ENCODE results near the gene CNPY1. TPM values are rescaled to one million over a fixed set of nuclear protein-coding genes. Genes with fewer than 3 reads are reported as not detected.

The CNPY1 gene
- total and polyA plus RNA-seq, 9 of the 15 experiments (the other 6 are each of a cell fraction or from before 2014, with no cell fraction given), result not detected

GRCh38 chr7:155590215-155591018 lies 44.1 kb upstream of the CNPY1 start (continued):
- TF ChIP-seq ZNF511 (CRISPR knock-in tag; IDR thresholded peaks at IDR 0.05) (0 out of 2 replicates have a peak, but pooled peaks have one; percentile 9), MXI1 (IDR thresholded peaks at IDR 0.05; ENCODE audit: low read depth, low read length) (peak; percentile 53; the same call in 1 of the 2 replicates), YY1 (IDR thresholded peaks at IDR 0.05; ENCODE audit: borderline replicate concordance in 1 of 3, control insufficient read depth in 1 of 3, extremely low read depth in 1 of 3, insufficient read depth in 3 of 3, insufficient read length in 1 of 3, insufficient replicate concordance in 2 of 3, low read depth in 1 of 3, low read length in 2 of 3) (no peak), CBFA2T3 (IDR thresholded peaks at IDR 0.05) (no peak), SIRT6 (IDR thresholded peaks at IDR 0.05; ENCODE audit: low read depth, low read length) (no peak), STAG1 (CRISPR knock-in tag; IDR thresholded peaks at IDR 0.05; ENCODE audit: borderline replicate concordance) (no peak), BMI1 (IDR thresholded peaks at IDR 0.05; ENCODE audit: low read length) (0 out of 2 replicates have a peak, but pooled peaks have one; percentile 50), SMC3 (conservative IDR thresholded peaks at IDR 0.05; ENCODE audit: insufficient read depth, low read depth, low read length) (no peak), MEF2D (tag; conservative IDR thresholded peaks at IDR 0.05; ENCODE audit: low read depth) (no peak), FOXK2 (conservative IDR thresholded peaks at IDR 0.05 in 1 of 2, IDR thresholded peaks at IDR 0.05 in 1 of 2; ENCODE audit: low read depth in 2 of 2) (0 out of 4 replicates have a peak, but pooled peaks of 1 of the 2 experiments have one; percentile 36), THRB (CRISPR knock-in tag; conservative IDR thresholded peaks at IDR 0.05) (no peak), CHCHD3 (CRISPR knock-in tag; IDR thresholded peaks at IDR 0.05) (no peak), LCOR (CRISPR knock-in tag; IDR thresholded peaks at IDR 0.05) (0 out of 2 replicates have a peak, but pooled peaks have one; percentile 33), TAF1 (IDR thresholded peaks at IDR 0.05; ENCODE audit: control insufficient read depth, extremely low read depth, insufficient read depth, low read length, severe bottlenecking) (no peak), PHF8 (IDR thresholded peaks at IDR 0.05; ENCODE audit: borderline replicate concordance, low read length) (peak; percentile 11; the same call in 1 of the 2 replicates), CEBPG (CRISPR knock-in tag; IDR thresholded peaks at IDR 0.05) (no peak), CEBPG (tag; conservative IDR thresholded peaks at IDR 0.05 in 1 of 2, IDR thresholded peaks at IDR 0.05 in 1 of 2) (no peak), TCF15 (CRISPR knock-in tag; IDR thresholded peaks at IDR 0.05) (no peak), GATAD2B (IDR thresholded peaks at IDR 0.05; ENCODE audit: borderline replicate concordance) (no peak), JUNB (CRISPR knock-in tag; conservative IDR thresholded peaks at IDR 0.05) (no peak), ETV1 (tag; conservative IDR thresholded peaks at IDR 0.05; ENCODE audit: low read depth) (peak; percentile 62), RBM17 (IDR thresholded peaks at IDR 0.05; ENCODE audit: borderline replicate concordance, low read depth, low read length) (no peak), RFX1 (IDR thresholded peaks at IDR 0.05) (peak; percentile 93), BACH1 (tag; IDR thresholded peaks at IDR 0.05) (no peak), POLR2B (IDR thresholded peaks at IDR 0.05; ENCODE audit: low read depth, partially characterized antibody) (no peak), ZC3H11A (IDR thresholded peaks at IDR 0.05; ENCODE audit: low read depth, low read length) (no peak)

All from K562 (cell line).